SK-N-SH (cell line): ENCODE results near the gene PPP2R5E.

ENCODE experiments used
- EP300 ChIP-seq, 2 experiments: IDR thresholded peaks; 2 replicates each; pipeline versions ENCODE4 v1.4.0 to v1.6.1; 2012; ENCODE audit warnings: borderline replicate concordance in 1 of 2, low read depth in 1 of 2, low read length in 1 of 2
- FOSL2 ChIP-seq: IDR thresholded peaks from 2 replicates; pipeline ENCODE4 v1.4.0; 2012; ENCODE audit warnings: low read depth, mild to moderate bottlenecking, moderate library complexity, borderline replicate concordance
- MEF2A ChIP-seq: IDR thresholded peaks from 2 replicates; pipeline ENCODE4 v1.4.0; 2012; ENCODE audit warnings: low read depth, borderline replicate concordance
- MXI1 ChIP-seq: IDR thresholded peaks from 2 replicates; pipeline ENCODE4 v1.6.1; 2012; ENCODE audit warnings: mild to moderate bottlenecking, low read depth, low read length, improper control_type of control experiment
- SIN3A ChIP-seq: IDR thresholded peaks from 2 replicates; pipeline ENCODE4 v1.6.1; 2012; ENCODE audit warnings: low read depth, mild to moderate bottlenecking, low read length, moderate library complexity, borderline replicate concordance
- TCF12 ChIP-seq: IDR thresholded peaks from 2 replicates; pipeline ENCODE4 v1.4.0; 2012

DNA sequence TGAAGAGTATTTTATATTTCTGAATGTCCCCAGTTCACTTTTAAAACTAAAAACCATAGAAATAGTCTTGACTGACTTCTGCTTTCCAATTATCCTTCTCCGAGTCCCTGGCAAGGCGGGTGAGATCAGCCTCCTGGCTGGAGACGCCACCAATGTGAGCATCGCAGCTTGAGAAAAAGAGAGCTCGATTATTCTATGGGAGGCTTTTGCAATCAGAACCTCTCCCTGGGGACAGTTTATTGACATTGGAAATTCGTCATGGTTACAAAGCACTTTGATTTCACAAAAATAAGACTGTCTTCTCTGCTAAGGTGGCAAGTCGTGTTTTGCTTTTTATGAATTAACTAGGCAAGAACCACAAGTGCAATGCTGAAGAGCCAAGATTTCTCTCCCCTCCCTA lies 200.8 kb downstream of the PPP2R5E start:
- TF ChIP-seq FOSL2 (no peak), TCF12 (no peak), MEF2A (no peak), EP300 (IDR thresholded peaks at IDR 0.05; ENCODE audit: borderline replicate concordance in 1 of 2, low read depth in 1 of 2, low read length in 1 of 2) (no peak), MXI1 (no peak), SIN3A (no peak)
